ENCODE results near the gene REV3L.

DNA sequence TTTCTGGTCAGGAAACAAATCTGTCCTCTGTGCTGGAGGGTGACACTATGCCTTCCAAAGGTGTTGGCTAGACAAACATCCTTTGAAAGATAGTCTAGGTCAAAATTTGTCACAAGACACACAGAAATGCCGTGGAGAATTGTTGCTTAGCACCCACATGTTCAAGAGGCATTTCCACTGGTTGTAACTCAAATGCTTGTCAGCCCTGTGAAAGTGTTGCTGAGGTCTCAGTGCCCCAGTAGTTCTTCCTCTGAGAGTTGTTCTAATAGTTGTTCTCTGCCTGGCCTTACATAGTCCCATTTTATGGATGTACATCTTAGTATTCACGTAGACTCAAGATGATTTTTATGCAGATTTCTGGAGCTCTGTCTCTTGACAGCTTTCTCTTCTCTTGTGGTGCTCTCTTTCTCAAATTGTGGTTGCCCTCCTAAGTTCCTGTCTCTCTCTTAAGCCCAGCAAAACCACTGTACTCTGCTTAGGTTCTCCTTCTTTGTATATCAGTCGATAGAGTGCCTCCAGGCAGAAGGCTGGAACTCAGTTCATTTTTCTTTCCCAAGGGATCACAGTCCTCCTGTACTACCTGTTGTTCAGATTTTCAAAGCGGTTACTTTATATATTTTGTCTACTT, 39.5 kb upstream of the REV3L start:
- TF ChIP-seq, protein P1, sequence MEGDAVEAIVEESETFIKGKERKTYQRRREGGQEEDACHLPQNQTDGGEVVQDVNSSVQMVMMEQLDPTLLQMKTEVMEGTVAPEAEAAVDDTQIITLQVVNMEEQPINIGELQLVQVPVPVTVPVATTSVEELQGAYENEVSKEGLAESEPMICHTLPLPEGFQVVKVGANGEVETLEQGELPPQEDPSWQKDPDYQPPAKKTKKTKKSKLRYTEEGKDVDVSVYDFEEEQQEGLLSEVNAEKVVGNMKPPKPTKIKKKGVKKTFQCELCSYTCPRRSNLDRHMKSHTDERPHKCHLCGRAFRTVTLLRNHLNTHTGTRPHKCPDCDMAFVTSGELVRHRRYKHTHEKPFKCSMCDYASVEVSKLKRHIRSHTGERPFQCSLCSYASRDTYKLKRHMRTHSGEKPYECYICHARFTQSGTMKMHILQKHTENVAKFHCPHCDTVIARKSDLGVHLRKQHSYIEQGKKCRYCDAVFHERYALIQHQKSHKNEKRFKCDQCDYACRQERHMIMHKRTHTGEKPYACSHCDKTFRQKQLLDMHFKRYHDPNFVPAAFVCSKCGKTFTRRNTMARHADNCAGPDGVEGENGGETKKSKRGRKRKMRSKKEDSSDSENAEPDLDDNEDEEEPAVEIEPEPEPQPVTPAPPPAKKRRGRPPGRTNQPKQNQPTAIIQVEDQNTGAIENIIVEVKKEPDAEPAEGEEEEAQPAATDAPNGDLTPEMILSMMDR (IDR thresholded peaks at IDR 0.05; ENCODE audit: insufficient read depth, low read length): no peak
- TF ChIP-seq POLR2AphosphoS5 (IDR thresholded peaks at IDR 0.05; ENCODE audit: low read depth) (no peak), GABPA (IDR thresholded peaks at IDR 0.05; ENCODE audit: low read depth) (no peak)

All from HL-60 (cell line).